Muscle layer of duodenum (tissue), 2 donors: ENCODE data around the gene BCL6B.

Experiments
- H3K27ac ChIP-seq: one replicate; pipeline ENCODE4 v1.7.0; 2013; ENCODE audit warnings: mild to moderate bottlenecking, low read length
- H3K27me3 ChIP-seq: one replicate; pipeline ENCODE4 v1.7.0; 2013; ENCODE audit warnings: low read depth, mild to moderate bottlenecking, control low read depth, low read length
- H3K36me3 ChIP-seq, 2 donors: one replicate each; pipeline ENCODE4 v1.7.0; 2013; ENCODE audit warnings: low read length in 2 of 2, control low read depth in 1 of 2, mild to moderate bottlenecking in 1 of 2; ENCODE audit not compliant: insufficient read depth in 2 of 2, control insufficient read depth in 1 of 2
- H3K4me1 ChIP-seq, 2 donors: one replicate each; pipeline ENCODE4 v1.7.0; 2013; ENCODE audit warnings: low read length in 2 of 2, mild to moderate bottlenecking in 2 of 2, control low read depth in 1 of 2, moderate library complexity in 1 of 2; ENCODE audit not compliant: insufficient read depth in 2 of 2, control insufficient read depth in 1 of 2
- H3K4me3 ChIP-seq, 2 donors: one replicate each; pipeline ENCODE4 v1.7.0; 2013; ENCODE audit warnings: low read length in 2 of 2, low read depth in 1 of 2, mild to moderate bottlenecking in 1 of 2
- H3K9me3 ChIP-seq, 2 donors: one replicate each; pipeline ENCODE4 v1.7.0; 2013; ENCODE audit warnings: low read length in 2 of 2, control low read depth in 1 of 2, mild to moderate bottlenecking in 1 of 2; ENCODE audit not compliant: control insufficient read depth in 1 of 2
- donor health status: healthy.

The BCL6B gene

DNA sequence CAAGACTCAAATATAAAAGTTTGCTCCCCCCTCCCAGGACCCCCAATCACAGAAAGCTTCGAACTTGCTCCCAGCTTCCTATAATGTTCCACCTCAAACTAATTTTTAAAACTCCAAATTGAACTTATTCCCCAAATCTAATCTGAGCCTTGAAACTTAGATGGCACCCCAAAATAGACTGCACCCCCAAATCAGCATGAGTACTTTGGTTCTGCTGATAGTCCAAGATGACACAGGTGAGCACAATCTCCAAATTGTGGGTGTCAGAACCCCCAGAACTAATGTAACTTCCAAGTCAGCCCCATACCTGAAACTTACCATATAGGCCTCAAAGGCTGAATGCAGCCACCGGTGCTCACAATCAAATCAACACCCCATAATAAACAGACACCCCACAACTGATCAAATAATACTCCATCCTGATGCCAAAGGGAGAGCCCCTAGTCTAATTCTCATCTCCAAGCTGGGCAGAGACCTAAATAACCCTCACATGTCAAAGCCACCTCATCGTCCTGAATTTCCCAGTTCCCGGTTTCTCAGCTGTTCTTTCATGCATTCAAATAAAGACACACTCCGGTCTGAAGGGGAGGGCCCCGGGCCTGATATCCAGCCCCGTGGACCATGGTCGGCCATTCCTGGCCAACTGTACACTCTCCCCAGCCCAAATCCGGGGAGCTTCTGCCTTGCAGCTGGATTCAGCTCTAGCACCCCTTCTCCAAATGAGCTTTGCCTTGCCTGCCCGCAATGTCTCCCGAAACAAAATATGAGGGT is 1.8 kb upstream of the BCL6B start:
- H3K36me3 ChIP-seq, result no peaks in the 10 kb centered on the region
- peak overlapping the region in 1 of 2 donors; percentile 42 for H3K4me3 ChIP-seq
- peaks cover 10 to 42% of the 10 kb centered on the region in 2 donors for H3K4me1 ChIP-seq
- no peaks in the 10 kb centered on the region for H3K9me3 ChIP-seq
- no peaks in the 10 kb centered on the region for H3K27me3 ChIP-seq
- H3K27ac ChIP-seq, result peak overlapping the region; percentile 72

DNA sequence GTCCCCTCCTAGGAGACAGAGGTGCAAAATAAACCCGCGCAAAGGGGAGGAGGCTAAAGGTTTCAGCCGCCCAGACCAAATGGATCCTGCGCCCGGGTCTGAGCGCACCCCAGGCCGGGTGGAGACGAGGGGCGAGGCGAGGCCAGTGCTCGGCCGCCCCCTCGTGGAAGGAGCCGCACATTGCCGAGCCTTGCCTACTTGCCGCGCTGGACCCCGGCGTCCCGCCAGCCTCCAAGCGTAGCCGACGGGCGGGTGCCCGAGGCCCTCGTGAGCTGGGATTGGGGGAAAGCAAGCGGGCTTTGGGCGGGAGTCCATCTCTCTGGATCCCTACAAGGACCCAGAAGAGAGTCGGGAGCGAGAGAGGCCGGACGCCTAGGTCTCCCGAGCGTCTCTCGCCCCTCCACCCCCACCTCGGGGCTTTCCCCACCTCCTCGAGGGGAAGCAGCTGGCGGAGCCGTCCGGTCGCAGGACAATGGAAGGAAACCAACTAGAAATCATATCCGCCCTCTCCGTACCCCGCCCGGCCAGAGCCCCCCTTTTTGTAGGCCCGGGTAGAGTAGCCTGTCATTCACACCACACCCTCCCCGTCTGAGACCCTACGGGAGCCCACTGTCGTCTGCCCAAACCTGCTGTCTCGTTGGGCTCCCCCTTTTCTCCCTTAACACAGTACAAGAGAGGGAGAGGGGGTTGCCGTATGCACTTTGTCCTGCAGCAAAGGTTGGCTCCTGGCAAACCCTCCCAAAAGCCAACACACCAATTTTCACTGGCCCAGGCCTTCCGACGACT is 664 bp upstream of the BCL6B start:
- Histone ChIP-seq H3K9me3 (no peaks in the 10 kb centered on the region), H3K4me3 (peak overlapping the region; percentile 6 to 42), H3K36me3 (no peaks in the 10 kb centered on the region), H3K27ac (peak overlapping the region; percentile 72), H3K4me1 (peaks cover 9 to 39% of the 10 kb centered on the region in 2 donors), H3K27me3 (no peaks in the 10 kb centered on the region)

DNA sequence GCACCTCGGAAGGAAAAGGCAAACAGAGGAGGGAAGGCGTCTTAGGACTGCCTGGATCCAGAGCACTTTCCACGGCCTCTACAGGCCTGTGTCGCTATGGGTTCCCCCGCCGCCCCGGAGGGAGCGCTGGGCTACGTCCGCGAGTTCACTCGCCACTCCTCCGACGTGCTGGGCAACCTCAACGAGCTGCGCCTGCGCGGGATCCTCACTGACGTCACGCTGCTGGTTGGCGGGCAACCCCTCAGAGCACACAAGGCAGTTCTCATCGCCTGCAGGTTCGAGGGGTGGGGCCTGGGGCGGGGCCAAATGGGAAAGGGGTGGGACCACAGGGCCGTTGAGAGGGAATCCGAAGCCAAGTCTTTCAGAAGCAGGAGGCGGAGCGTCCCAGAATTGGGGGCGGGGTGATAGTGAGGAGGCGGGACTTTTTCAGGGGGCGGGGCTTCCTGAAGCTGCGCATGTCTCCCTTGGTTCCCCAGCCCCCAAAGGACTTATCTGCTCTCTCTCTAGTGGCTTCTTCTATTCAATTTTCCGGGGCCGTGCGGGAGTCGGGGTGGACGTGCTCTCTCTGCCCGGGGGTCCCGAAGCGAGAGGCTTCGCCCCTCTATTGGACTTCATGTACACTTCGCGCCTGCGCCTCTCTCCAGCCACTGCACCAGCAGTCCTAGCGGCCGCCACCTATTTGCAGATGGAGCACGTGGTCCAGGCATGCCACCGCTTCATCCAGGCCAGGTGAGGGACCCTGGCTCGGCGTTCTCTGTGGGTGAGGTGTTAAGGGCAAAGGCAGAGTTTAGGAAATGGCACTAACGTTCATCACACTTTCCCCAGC is 939 bp downstream of the BCL6B start:
- Histone ChIP-seq H3K36me3 (no peaks in the 10 kb centered on the region), H3K4me3 (peak overlapping the region; percentile 26 to 39), H3K27me3 (no peaks in the 10 kb centered on the region), H3K4me1 (peaks cover 2 to 26% of the 10 kb centered on the region in 2 donors), H3K27ac (no peak overlapping the region), H3K9me3 (no peaks in the 10 kb centered on the region)

DNA sequence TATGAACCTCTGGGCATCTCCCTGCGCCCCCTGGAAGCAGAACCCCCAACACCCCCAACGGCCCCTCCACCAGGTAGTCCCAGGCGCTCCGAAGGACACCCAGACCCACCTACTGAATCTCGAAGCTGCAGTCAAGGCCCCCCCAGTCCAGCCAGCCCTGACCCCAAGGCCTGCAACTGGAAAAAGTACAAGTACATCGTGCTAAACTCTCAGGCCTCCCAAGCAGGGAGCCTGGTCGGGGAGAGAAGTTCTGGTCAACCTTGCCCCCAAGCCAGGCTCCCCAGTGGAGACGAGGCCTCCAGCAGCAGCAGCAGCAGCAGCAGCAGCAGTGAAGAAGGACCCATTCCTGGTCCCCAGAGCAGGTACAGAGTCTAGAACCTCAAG is 1.5 kb downstream of the BCL6B start:
- H3K27me3 ChIP-seq, result no peaks in the 10 kb centered on the region
- H3K9me3 ChIP-seq, result no peaks in the 10 kb centered on the region
- peak overlapping the region in 1 of 2 donors; percentile 33 for H3K4me3 ChIP-seq
- H3K4me1 ChIP-seq, result peaks cover 2 to 26% of the 10 kb centered on the region in 2 donors
- no peak overlapping the region for H3K27ac ChIP-seq
- no peaks in the 10 kb centered on the region for H3K36me3 ChIP-seq

DNA sequence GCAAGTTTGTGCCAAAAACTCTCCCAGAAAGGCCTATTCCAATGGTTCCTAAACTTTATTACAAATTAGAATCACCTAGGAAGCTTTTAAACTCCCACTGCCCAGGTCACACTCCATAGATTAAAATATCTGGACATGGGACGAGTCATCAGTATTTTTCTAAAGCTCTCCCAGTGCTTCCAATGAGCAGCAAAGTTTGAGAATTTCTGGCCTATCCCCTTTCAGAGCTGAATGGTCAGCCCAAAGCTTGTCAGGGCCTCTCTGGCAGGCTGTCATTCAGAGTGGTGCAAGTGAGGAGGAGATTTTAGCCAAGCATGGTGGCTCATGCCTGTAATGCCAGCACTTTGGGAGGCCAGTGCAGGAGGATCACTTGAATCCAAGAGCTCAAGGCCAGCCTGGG is 2.4 kb downstream of the BCL6B start:
- peaks cover 2 to 24% of the 10 kb centered on the region in 2 donors for H3K4me1 ChIP-seq
- H3K27me3 ChIP-seq, result no peaks in the 10 kb centered on the region
- H3K4me3 ChIP-seq, result no peak overlapping the region
- no peak overlapping the region for H3K27ac ChIP-seq
- no peaks in the 10 kb centered on the region for H3K36me3 ChIP-seq
- H3K9me3 ChIP-seq, result no peaks in the 10 kb centered on the region

DNA sequence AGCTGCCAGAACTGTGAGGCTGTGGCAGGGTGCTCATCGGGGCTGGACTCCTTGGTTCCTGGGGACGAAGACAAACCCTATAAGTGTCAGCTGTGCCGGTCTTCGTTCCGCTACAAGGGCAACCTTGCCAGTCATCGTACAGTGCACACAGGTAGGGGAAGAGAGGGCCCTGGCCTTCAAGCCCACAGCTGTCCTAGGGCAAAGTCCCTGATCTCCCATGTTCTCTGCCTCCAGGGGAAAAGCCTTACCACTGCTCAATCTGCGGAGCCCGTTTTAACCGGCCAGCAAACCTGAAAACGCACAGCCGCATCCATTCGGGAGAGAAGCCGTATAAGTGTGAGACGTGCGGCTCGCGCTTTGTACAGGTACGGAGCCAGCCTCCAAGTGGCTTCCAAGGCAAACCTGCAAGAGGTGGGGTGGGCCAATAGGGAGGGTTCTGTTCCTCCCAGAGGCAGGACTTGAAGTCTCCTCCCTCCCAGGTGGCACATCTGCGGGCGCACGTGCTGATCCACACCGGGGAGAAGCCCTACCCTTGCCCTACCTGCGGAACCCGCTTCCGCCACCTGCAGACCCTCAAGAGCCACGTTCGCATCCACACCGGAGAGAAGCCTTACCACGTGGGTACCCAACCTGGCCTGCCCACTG is 3.7 kb downstream of the BCL6B start:
- no peaks in the 10 kb centered on the region for H3K9me3 ChIP-seq
- H3K36me3 ChIP-seq, result no peaks in the 10 kb centered on the region
- H3K27ac ChIP-seq, result no peak overlapping the region
- H3K27me3 ChIP-seq, result no peaks in the 10 kb centered on the region
- no peak overlapping the region for H3K4me3 ChIP-seq
- peaks cover 2 to 17% of the 10 kb centered on the region in 2 donors for H3K4me1 ChIP-seq

DNA sequence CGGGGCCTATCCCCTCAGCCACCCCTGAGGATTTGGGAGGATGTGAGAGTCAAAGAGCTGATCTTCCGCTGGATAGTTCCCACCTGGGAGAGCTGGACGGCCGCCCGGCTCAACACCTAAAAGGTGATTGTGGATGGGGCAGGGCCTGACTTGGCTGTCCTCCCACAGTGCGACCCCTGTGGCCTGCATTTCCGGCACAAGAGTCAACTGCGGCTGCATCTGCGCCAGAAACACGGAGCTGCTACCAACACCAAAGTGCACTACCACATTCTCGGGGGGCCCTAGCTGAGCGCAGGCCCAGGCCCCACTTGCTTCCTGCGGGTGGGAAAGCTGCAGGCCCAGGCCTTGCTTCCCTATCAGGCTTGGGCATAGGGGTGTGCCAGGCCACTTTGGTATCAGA is 4.5 kb downstream of the BCL6B start:
- Histone ChIP-seq H3K36me3 (no peaks in the 10 kb centered on the region), H3K9me3 (no peaks in the 10 kb centered on the region), H3K4me1 (peaks cover 0 to 9% of the 10 kb centered on the region in 2 donors), H3K4me3 (no peak overlapping the region), H3K27me3 (no peaks in the 10 kb centered on the region), H3K27ac (no peak overlapping the region)

DNA sequence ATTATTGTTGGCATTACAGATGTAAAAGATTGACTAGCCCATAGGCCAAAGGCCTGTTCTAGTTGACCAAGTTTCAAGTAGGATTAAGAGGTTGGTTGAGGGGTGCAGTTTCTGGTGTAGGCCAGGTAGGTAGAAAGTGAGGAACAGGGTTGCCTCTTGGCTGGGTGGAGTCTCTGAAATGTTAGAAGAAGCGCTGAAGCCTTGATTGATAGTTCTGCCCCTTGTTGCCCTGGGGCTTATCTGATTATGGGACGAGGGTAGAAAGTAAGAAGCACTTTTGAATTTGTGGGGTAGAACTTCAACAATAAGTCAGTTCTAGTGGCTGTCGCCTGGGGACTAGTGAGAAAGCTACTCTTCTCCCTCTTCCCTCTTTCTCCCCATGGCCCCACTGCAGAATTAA is 6.2 kb downstream of the BCL6B start:
- Histone ChIP-seq H3K9me3 (no peaks in the 10 kb centered on the region), H3K27me3 (no peaks in the 10 kb centered on the region), H3K4me3 (no peak overlapping the region), H3K4me1 (no peaks in the 10 kb centered on the region), H3K36me3 (no peaks in the 10 kb centered on the region), H3K27ac (no peak overlapping the region)

DNA sequence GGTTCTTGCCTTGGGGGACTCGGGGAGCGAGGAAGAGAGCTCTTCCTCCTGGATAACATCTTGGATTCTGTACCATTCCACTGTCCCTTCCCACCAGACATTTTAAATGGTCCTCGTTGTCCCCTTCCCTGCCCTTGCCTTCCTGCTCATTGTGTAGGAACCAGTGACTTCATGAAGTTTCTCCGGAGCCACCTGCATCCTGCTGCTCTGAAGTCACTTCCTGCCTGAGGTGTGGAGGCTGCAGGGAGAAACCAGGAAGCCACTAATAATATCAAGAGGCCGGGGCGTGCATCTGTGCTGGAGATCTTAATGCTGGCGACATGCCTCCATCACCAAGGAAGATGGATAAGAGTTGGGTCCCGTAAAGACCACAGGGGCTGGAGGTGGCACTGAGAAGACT is 6.8 kb downstream of the BCL6B start:
- H3K4me1 ChIP-seq, result no peaks in the 10 kb centered on the region
- no peak overlapping the region for H3K27ac ChIP-seq
- no peak overlapping the region for H3K4me3 ChIP-seq
- no peaks in the 10 kb centered on the region for H3K27me3 ChIP-seq
- H3K9me3 ChIP-seq, result no peaks in the 10 kb centered on the region
- H3K36me3 ChIP-seq, result no peaks in the 10 kb centered on the region

DNA sequence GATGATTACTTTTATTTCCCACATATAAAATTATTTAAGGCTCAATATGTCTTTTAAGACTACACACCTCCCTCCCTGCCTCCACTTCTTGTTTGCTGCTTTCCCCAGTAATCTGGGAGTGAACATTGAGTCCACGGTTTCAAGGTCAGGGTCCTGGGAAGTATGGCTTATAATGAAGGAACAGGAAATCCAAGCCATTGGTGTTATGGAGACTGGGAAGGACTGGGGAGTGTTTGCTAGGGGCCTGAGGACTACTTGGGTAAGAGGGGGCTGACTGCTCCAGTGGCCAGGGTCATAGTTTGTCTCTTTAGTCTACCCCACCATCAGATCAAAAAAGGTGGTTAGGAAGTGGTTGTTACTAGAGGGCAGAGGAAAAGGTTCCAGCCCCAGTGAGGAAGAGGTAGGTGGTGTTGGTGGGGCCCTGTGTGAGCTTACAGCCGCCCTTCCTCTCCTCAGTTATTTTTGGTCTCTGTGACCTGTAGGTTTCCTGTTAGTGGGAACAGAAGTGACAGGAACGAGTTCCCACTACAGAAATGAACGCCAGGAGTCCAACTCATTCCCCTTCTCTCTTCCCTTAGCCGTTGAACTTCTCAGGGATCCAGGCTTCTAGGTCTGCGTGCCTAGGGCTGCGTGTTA is 12.2 kb downstream of the BCL6B start:
- Histone ChIP-seq H3K27me3 (no peaks in the 10 kb centered on the region), H3K4me1 (peaks cover 4 to 9% of the 10 kb centered on the region in 2 donors), H3K36me3 (no peaks in the 10 kb centered on the region), H3K27ac (peak overlapping the region; percentile 94), H3K9me3 (no peaks in the 10 kb centered on the region), H3K4me3 (peak overlapping the region; percentile 76 to 84)
